Measurements from ENCODE around the gene ADGRG7. TPM values are rescaled to one million over a fixed set of nuclear protein-coding genes. Genes with fewer than 3 reads are reported as not detected.

ADGRG7 gene
- total and polyA plus RNA-seq, 2 of the 13 experiments (the other 11 are each of a cell fraction or from before 2014, with no cell fraction given): not detected

DNA sequence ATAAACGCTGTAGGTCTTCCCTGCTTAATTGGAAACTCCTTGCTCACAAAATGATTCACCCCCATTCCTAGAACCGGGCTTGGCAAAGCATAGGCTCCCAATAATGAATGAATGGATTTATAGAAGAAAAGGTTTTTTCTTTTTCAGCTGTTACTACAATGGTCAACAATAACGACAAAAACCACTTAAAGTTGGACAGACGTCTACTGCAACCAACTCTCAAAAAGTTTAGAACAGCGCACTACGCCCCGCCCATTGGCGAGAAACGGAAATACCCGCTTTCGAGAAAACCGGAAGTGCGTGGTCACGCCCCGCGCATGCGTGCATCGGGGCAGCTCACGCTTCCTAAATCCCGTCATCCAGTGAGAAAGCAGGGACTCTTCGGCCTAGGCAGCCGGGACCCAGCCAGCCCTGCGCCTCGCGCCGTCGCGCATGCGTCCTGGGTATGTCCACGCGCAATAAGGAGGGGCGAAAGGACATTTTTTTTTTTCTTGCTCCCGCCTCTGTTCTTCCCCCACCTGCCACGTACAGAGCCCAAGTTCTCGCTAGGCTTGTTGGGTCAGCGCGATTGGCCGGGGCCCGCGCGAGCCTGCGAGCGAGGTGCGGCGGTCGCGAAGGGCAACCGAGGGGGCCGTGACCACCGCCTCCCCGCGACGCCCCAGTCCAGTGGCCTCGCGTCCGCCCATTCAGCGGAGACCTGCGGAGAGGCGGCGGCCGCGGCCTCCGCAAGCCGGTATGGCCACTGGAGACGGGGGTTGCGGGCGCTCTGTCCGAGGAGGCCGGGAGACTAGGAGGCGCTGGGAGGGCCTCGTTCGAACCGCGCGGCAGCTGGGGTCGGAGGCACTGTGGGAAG, 99.8 kb downstream of the ADGRG7 start, which contains the start of gene TFG (continued):
- TF ChIP-seq AKNA (CRISPR knock-in tag; IDR thresholded peaks at IDR 0.05; ENCODE audit: borderline replicate concordance) (no peak), TFAP4 (IDR thresholded peaks at IDR 0.05; ENCODE audit: borderline replicate concordance, low read depth) (no peak; the same call in 1 of the 2 replicates), ZNF513 (CRISPR knock-in tag; conservative IDR thresholded peaks at IDR 0.05) (no peak), ZBTB25 (CRISPR knock-in tag; IDR thresholded peaks at IDR 0.05) (peak; percentile 46; the same call in 1 of the 2 replicates), ZNF850 (CRISPR knock-in tag; conservative IDR thresholded peaks at IDR 0.05) (no peak), MAF1 (CRISPR knock-in tag; IDR thresholded peaks at IDR 0.05; ENCODE audit: borderline replicate concordance) (no peak), ATM (IDR thresholded peaks at IDR 0.05; ENCODE audit: borderline replicate concordance) (no peak), NFIC (IDR thresholded peaks at IDR 0.05; ENCODE audit: low read length) (no peak), DBP (CRISPR knock-in tag; IDR thresholded peaks at IDR 0.05; ENCODE audit: not compliant biosample characterization) (no peak), THAP9 (CRISPR knock-in tag; IDR thresholded peaks at IDR 0.05; ENCODE audit: borderline replicate concordance) (0 out of 2 replicates have a peak, but pooled peaks have one; percentile 29), ZNF841 (CRISPR knock-in tag; IDR thresholded peaks at IDR 0.05; ENCODE audit: borderline replicate concordance) (0 out of 2 replicates have a peak, but pooled peaks have one; percentile 24), STAG1 (CRISPR knock-in tag; IDR thresholded peaks at IDR 0.05) (no peak)
- TF ChIP-seq, protein P1, sequence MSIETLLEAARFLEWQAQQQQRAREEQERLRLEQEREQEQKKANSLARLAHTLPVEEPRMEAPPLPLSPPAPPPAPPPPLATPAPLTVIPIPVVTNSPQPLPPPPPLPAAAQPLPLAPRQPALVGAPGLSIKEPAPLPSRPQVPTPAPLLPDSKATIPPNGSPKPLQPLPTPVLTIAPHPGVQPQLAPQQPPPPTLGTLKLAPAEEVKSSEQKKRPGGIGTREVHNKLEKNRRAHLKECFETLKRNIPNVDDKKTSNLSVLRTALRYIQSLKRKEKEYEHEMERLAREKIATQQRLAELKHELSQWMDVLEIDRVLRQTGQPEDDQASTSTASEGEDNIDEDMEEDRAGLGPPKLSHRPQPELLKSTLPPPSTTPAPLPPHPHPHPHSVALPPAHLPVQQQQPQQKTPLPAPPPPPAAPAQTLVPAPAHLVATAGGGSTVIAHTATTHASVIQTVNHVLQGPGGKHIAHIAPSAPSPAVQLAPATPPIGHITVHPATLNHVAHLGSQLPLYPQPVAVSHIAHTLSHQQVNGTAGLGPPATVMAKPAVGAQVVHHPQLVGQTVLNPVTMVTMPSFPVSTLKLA (IDR thresholded peaks at IDR 0.05): peak; percentile 40; the same call in 1 of the 2 replicates
